Panc1 (cell line): Measurements from ENCODE around the gene SHB.

ENCODE experiments used
- POLR2AphosphoS5 ChIP-seq: IDR thresholded peaks from 2 replicates; pipeline ENCODE4 v1.6.1; 2012; ENCODE audit warnings: mild to moderate bottlenecking, low read depth, low read length, moderate library complexity
- SIN3A ChIP-seq: IDR thresholded peaks from 2 replicates; pipeline ENCODE4 v1.6.1; 2012; ENCODE audit warnings: low read depth, mild to moderate bottlenecking, low read length, moderate library complexity, borderline replicate concordance; ENCODE audit not compliant: insufficient read depth
- TCF7L2 ChIP-seq: IDR thresholded peaks from 2 replicates; pipeline ENCODE4 v1.6.1; 2011; ENCODE audit warnings: mild to moderate bottlenecking, low read depth, low read length, inconsistent platforms
- TF ChIP-seq, protein P1 (sequence below): fragments of 450-650 bp; IDR thresholded peaks from 2 replicates; pipeline ENCODE4 v1.5.1; 2017; ENCODE audit warnings: mild to moderate bottlenecking

DNA sequence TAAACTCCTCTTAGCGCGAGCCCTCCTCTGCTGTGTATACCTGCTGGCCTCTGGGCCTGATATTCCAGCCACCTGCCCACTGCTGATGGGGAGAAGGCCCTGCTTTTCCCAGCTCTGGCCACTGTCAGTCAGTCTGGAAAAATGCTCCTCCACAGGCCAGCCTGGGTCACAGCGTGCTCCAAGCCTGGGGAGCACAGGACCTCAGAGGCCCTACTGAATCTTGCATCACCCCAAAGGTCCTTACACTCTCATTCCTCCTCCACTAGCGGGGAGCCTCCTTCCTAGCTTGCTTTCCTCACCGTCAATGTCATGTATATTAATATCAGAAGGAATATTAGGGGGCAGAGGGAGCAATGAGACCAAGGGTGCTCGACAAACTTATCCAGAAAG, 73.7 kb downstream of the SHB start:
- TF ChIP-seq, protein P1, sequence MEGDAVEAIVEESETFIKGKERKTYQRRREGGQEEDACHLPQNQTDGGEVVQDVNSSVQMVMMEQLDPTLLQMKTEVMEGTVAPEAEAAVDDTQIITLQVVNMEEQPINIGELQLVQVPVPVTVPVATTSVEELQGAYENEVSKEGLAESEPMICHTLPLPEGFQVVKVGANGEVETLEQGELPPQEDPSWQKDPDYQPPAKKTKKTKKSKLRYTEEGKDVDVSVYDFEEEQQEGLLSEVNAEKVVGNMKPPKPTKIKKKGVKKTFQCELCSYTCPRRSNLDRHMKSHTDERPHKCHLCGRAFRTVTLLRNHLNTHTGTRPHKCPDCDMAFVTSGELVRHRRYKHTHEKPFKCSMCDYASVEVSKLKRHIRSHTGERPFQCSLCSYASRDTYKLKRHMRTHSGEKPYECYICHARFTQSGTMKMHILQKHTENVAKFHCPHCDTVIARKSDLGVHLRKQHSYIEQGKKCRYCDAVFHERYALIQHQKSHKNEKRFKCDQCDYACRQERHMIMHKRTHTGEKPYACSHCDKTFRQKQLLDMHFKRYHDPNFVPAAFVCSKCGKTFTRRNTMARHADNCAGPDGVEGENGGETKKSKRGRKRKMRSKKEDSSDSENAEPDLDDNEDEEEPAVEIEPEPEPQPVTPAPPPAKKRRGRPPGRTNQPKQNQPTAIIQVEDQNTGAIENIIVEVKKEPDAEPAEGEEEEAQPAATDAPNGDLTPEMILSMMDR, result no peak
- TF ChIP-seq TCF7L2 (no peak), POLR2AphosphoS5 (no peak), SIN3A (no peak)
